Mesodermal cell (in vitro differentiated cells): ENCODE measurements around the gene MT1HL1.
"Not testable (repeated sequence)": the region's sequence is repeated elsewhere in the genome, so short reads cannot be mapped to it uniquely, and the experiment has no call there.

Experiments
- H3K27ac ChIP-seq: 2 replicates; pipeline ENCODE4 v1.7.0; 2013; ENCODE audit warnings: mild to moderate bottlenecking, low read depth, low read length, moderate library complexity; ENCODE audit not compliant: severe bottlenecking
- H3K36me3 ChIP-seq: 2 replicates; pipeline ENCODE4 v1.7.1; 2013; ENCODE audit warnings: mild to moderate bottlenecking, low read length, moderate library complexity; ENCODE audit not compliant: control insufficient read depth, insufficient read depth
- H3K4me1 ChIP-seq: one replicate; pipeline ENCODE4 v1.7.1; 2013; ENCODE audit warnings: mild to moderate bottlenecking, low read length; ENCODE audit not compliant: insufficient read depth, control insufficient read depth, poor library complexity, severe bottlenecking
- H3K4me3 ChIP-seq: 2 replicates; pipeline ENCODE4 v1.7.0; 2013; ENCODE audit warnings: low read length, control low read depth, mild to moderate bottlenecking; ENCODE audit not compliant: insufficient read depth, poor library complexity, severe bottlenecking; ENCODE audit errors: extremely low read depth
- H3K9me3 ChIP-seq: 2 replicates; pipeline ENCODE4 v1.7.1; 2013; ENCODE audit warnings: mild to moderate bottlenecking, low read length, moderate library complexity; ENCODE audit not compliant: control insufficient read depth
- WGBS, 2 experiments: methylation state at CpG; one replicate each; pipeline ENCODE4 v1.1.5; 2013; ENCODE audit warnings: missing lambda C conversion rate in 2 of 2; ENCODE audit not compliant: insufficient coverage in 2 of 2; 5-methylcytosine and 5-hydroxymethylcytosine counted together

The MT1HL1 gene

DNA sequence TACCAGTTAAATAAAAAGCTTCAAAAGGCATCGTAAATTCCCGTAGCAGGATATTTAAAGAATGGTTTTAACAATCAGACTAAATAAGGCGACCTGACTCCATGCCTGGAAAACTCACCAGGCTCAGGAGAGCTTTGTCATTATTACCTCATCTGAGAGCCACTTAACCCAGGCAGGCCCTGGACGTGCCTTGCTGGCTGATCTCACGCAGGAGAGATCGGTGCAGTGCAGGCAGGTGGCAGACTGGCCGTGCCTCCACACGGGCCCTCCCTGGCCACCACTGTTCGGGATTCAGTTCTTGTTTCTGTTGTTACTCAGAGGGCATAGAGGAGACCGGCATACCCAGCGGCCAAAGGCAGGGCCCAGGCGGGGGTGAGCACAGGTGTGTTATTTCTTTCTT, 6.4 kb downstream of the MT1HL1 start:
- Histone ChIP-seq H3K36me3 (no peaks in the 10 kb centered on the region), H3K9me3 (no peaks in the 10 kb centered on the region), H3K27ac (no peak overlapping the region), H3K4me3 (no peak overlapping the region), H3K4me1 (no peaks in the 10 kb centered on the region)
- WGBS, 2 experiments, result 68 to 72% methylated on average over 7 to 9 of the region's 12 CpGs

- WGBS, 2 experiments, result 90 to 91% methylated on average over 9 to 10 of the region's 11 CpGs
- no peak overlapping the region for H3K27ac ChIP-seq
- H3K36me3 ChIP-seq, result no peaks in the 10 kb centered on the region
- H3K9me3 ChIP-seq, result no peaks in the 10 kb centered on the region
- H3K4me1 ChIP-seq, result no peaks in the 10 kb centered on the region
- H3K4me3 ChIP-seq, result no peak overlapping the region
These were observed 6.9 kb downstream of the MT1HL1 start for GRCh38 chr1:236997361-236997760.

- Histone ChIP-seq H3K36me3 (no peaks in the 10 kb centered on the region), H3K9me3 (peaks cover 4% of the 10 kb centered on the region), H3K4me1 (no peaks in the 10 kb centered on the region), H3K27ac (no peak overlapping the region), H3K4me3 (no peak overlapping the region)
- no CpG with 5 or more reads among the region's 1 CpG for WGBS, 2 experiments
These were observed 9.8 kb downstream of the MT1HL1 start for GRCh38 chr1:236994450-236994849.

- Histone ChIP-seq H3K4me3 (no peak overlapping the region), H3K4me1 (no peaks in the 10 kb centered on the region), H3K36me3 (no peaks in the 10 kb centered on the region), H3K27ac (no peak overlapping the region), H3K9me3 (peaks cover 4% of the 10 kb centered on the region)
- WGBS, 2 experiments, result 83 to 93% methylated on average over 2 to 3 of the region's 8 CpGs
These were observed 11.8 kb downstream of the MT1HL1 start for GRCh38 chr1:236992449-236992848.

- Histone ChIP-seq H3K9me3 (peaks cover 4% of the 10 kb centered on the region), H3K4me3 (no peak overlapping the region), H3K27ac (no peak overlapping the region), H3K4me1 (no peaks in the 10 kb centered on the region), H3K36me3 (no peaks in the 10 kb centered on the region)
- WGBS, 2 experiments, result 0% methylated on average over 1 of the region's 1 CpG; no CpG with 5 or more reads in 1 of the 2 experiments
These were observed 14.2 kb downstream of the MT1HL1 start for GRCh38 chr1:236990052-236990445.

- no peak overlapping the region for H3K4me3 ChIP-seq
- H3K36me3 ChIP-seq, result no peaks in the 10 kb centered on the region
- peaks cover 4% of the 10 kb centered on the region for H3K9me3 ChIP-seq
- no peak overlapping the region for H3K27ac ChIP-seq
- H3K4me1 ChIP-seq, result no peaks in the 10 kb centered on the region
- WGBS, 2 experiments, result 67 to 71% methylated on average over 1 of the region's 3 CpGs
These were observed 14.8 kb downstream of the MT1HL1 start for GRCh38 chr1:236989290-236990051.

DNA sequence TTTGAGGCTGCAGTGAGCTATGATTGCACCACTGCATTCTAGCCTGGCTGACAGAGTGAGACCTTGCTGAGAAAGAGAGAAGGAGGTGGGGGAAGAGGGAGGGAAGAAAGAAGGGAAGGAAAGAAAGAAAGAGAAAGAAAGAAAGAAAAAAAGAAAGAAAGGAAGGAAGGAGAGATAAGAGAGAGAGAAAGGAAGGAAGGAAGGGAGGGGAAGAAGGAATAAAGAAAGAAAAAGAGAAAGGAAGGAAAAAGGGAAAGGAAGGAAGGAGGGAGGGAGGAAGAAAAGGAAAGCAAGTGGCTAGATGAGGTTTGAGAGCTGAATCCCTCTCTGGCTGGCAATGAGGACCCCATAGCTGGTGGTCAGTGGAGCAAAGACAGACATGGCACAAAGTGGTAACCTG, 20.4 kb downstream of the MT1HL1 start:
- H3K4me3 ChIP-seq, result no peak overlapping the region
- H3K4me1 ChIP-seq, result peaks cover 3% of the 10 kb centered on the region
- no peaks in the 10 kb centered on the region for H3K9me3 ChIP-seq
- no peaks in the 10 kb centered on the region for H3K36me3 ChIP-seq
- no peak overlapping the region for H3K27ac ChIP-seq

DNA sequence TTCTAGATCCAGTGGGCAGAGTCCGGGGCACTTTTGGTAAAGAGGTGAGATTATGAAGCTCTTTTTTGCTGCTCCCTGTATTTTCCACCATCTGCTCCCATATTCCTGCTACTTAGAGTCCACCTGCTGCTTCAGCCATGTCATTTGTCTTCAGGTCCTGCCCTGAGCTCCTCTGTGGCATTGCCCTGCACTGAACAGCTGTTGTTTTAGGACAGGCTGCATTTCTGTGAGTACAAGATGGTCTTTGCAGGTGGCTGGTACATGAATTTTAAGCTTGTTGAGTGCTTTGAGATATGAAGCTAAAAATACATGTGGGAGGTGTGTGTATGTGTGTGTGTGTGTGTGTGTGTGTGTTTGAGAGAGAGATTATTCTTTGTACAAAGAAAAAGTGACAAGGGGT, 21.9 kb downstream of the MT1HL1 start:
- no peaks in the 10 kb centered on the region for H3K36me3 ChIP-seq
- peaks cover 3% of the 10 kb centered on the region for H3K4me1 ChIP-seq
- no peaks in the 10 kb centered on the region for H3K9me3 ChIP-seq
- H3K27ac ChIP-seq, result no peak overlapping the region
- no CpG with 5 or more reads among the region's 1 CpG for WGBS, 2 experiments
- H3K4me3 ChIP-seq, result no peak overlapping the region

- not testable (repeated sequence) for H3K36me3 ChIP-seq, H3K27ac ChIP-seq, H3K9me3 ChIP-seq, H3K4me3 ChIP-seq, H3K4me1 ChIP-seq
- WGBS, 2 experiments, result 92 to 98% methylated on average over 17 to 20 of the region's 20 CpGs
These were observed 22.8 kb downstream of the MT1HL1 start for GRCh38 chr1:236981431-236981830.

- Histone ChIP-seq H3K9me3 (no peaks in the 10 kb centered on the region), H3K27ac (no peak overlapping the region), H3K4me3 (no peak overlapping the region), H3K36me3 (no peaks in the 10 kb centered on the region), H3K4me1 (peaks cover 3% of the 10 kb centered on the region)
- 100% methylated on average over 1 of the region's 6 CpGs; no CpG with 5 or more reads in 1 of the 2 experiments for WGBS, 2 experiments
These were observed 23.6 kb downstream of the MT1HL1 start for GRCh38 chr1:236980673-236981072.

DNA sequence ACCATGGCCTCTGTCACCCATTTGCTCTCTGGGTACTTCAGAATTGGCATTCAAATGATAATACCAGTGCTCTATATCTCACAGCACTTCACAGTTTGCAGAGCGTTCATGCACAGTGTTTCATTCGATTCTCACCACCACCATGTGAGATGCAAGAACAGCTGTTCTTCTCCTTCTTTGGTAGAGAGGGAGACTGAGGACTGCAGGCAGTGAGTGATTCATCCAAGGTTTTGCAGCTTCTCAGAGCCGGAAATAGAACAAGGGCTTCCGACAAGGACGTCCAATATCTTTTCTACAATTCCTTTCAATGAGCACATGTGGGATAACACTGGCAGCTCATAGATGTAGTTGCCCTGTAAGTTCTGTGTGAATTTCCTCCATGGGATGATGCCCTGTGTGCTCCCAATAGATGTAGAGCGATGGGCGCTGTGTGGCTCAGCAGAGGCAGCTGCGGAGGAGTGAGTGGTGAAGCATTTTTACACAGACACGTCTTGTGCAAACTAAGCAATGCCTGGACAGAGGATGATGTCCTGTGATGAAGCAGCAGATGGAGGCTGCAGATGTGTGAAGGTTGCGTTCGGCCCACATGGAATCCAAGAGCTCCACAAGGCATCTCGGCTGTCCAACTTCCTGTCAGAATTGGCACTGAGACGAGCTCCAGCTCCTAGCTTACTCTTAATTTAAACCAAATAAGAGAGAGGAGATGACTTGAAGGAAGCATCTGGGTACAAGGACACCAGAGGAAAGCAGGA, 24.9 kb downstream of the MT1HL1 start:
- H3K4me3 ChIP-seq, result no peak overlapping the region
- H3K27ac ChIP-seq, result no peak overlapping the region
- no peaks in the 10 kb centered on the region for H3K36me3 ChIP-seq
- peaks cover 3% of the 10 kb centered on the region for H3K4me1 ChIP-seq
- H3K9me3 ChIP-seq, result no peaks in the 10 kb centered on the region
- 94 to 95% methylated on average over 8 to 9 of the region's 13 CpGs for whole genome bisulfite sequencing, 2 experiments
